GM23248 (cell line): ENCODE measurements around the gene SIK3.

Experiments
- EZH2 ChIP-seq: fragments of 200-600 bp; sonication (generic); IDR thresholded peaks from 2 replicates; pipeline ENCODE4 v1.6.1; 2018; ENCODE audit warnings: antibody characterized with exemption, mild to moderate bottlenecking; ENCODE audit not compliant: insufficient read depth, poor library complexity, severe bottlenecking
- EZH2phosphoT487 ChIP-seq: fragments of 200-600 bp; sonication (generic); IDR thresholded peaks from 2 replicates; pipeline ENCODE4 v1.6.1; 2018; ENCODE audit warnings: antibody characterized with exemption, moderate library complexity, mild to moderate bottlenecking, low read depth; ENCODE audit not compliant: insufficient read depth

GRCh38 chr11:116960930-116961329 is 137.3 kb downstream of the SIK3 start:
- TF ChIP-seq EZH2 (no peak), EZH2phosphoT487 (no peak)
